ENCODE data around the gene SVEP1.

Gene SVEP1

DNA sequence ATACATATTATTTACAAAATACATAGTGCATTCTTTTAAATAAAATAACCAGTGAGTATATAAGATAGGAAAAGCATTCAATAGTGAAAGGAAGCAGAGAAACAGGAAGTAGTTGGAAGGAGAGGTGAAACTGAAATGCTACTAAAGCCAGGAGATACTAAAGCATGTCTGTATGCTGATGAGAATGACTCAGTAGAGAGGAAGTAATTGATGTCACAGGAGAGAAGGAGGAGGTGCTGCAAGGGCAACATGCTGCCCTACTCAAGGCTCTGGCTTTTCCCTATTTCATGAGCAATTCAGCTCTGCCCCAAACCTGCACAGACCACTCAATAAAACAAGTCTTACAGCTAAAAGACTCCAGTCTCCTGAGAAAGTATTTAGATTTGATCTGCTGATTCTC is 133.4 kb downstream of the SVEP1 start:
- no peak overlapping the region for H3K4me3 ChIP-seq (ENCODE audit: low read depth in 1 of 2, low read length in 1 of 2)
- TF ChIP-seq, protein P1, sequence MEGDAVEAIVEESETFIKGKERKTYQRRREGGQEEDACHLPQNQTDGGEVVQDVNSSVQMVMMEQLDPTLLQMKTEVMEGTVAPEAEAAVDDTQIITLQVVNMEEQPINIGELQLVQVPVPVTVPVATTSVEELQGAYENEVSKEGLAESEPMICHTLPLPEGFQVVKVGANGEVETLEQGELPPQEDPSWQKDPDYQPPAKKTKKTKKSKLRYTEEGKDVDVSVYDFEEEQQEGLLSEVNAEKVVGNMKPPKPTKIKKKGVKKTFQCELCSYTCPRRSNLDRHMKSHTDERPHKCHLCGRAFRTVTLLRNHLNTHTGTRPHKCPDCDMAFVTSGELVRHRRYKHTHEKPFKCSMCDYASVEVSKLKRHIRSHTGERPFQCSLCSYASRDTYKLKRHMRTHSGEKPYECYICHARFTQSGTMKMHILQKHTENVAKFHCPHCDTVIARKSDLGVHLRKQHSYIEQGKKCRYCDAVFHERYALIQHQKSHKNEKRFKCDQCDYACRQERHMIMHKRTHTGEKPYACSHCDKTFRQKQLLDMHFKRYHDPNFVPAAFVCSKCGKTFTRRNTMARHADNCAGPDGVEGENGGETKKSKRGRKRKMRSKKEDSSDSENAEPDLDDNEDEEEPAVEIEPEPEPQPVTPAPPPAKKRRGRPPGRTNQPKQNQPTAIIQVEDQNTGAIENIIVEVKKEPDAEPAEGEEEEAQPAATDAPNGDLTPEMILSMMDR (IDR thresholded peaks at IDR 0.05): no peak
- no peaks in the 10 kb centered on the region for H3K9me3 ChIP-seq
- H3K27me3 ChIP-seq: peaks cover 4% of the 10 kb centered on the region
- no peak overlapping the region for H3K27ac ChIP-seq
- H3K36me3 ChIP-seq: no peaks in the 10 kb centered on the region
- H3K4me1 ChIP-seq (ENCODE audit: control insufficient read depth in 1 of 2, insufficient read depth in 1 of 2, low read depth in 1 of 2, low read length in 1 of 2): no peaks in the 10 kb centered on the region

DNA sequence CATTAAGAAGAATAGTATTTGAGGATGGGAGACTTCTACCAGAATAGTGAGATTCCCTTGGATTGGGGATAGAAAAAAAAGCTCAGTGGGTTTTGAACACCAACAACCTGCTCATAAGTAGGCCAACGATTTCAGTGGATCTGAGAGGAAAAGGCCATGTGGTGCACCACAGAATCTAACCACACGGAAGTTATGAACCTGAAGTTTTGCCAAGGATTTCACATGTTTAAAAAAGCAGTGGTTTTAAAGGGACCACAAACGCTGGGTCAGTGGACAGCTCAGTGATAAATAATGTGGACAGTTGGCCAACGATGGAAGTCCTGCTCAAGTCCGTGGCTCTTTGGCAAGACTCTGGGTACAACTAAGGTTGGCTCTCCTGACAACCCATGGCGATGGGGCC is 134.6 kb downstream of the SVEP1 start:
- peaks cover 8% of the 10 kb centered on the region for H3K27me3 ChIP-seq
- no peaks in the 10 kb centered on the region for H3K9me3 ChIP-seq
- no peak overlapping the region for H3K27ac ChIP-seq
- TF ChIP-seq, protein P1 (IDR thresholded peaks at IDR 0.05): no peak
- no peak overlapping the region for H3K4me3 ChIP-seq (ENCODE audit: low read depth in 1 of 2, low read length in 1 of 2)
- H3K4me1 ChIP-seq (ENCODE audit: control insufficient read depth in 1 of 2, insufficient read depth in 1 of 2, low read depth in 1 of 2, low read length in 1 of 2): no peaks in the 10 kb centered on the region
- no peaks in the 10 kb centered on the region for H3K36me3 ChIP-seq

DNA sequence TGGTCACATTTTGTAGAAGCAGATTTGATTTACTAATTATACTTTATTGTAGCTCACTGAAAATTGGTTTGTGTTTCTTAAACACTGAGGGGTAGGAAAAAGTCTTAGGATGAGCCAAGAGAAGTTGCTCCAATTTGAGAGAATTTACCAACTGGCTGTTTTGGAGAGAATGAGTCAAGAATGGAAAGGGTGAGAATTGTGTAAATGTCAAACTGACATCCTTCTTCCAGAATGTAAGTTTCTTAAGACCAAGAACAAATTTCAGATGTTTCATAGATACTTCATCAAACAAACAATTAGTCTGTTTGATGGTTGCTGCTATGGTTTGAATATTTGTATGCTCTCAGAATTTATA is 135.7 kb downstream of the SVEP1 start:
- Histone ChIP-seq H3K4me1 (ENCODE audit: control insufficient read depth in 1 of 2, insufficient read depth in 1 of 2, low read depth in 1 of 2, low read length in 1 of 2) (no peaks in the 10 kb centered on the region), H3K27ac (no peak overlapping the region), H3K27me3 (peaks cover 8% of the 10 kb centered on the region), H3K9me3 (no peaks in the 10 kb centered on the region), H3K4me3 (ENCODE audit: low read depth in 1 of 2, low read length in 1 of 2) (no peak overlapping the region), H3K36me3 (no peaks in the 10 kb centered on the region)
- TF ChIP-seq, protein P1 (IDR thresholded peaks at IDR 0.05): no peak

DNA sequence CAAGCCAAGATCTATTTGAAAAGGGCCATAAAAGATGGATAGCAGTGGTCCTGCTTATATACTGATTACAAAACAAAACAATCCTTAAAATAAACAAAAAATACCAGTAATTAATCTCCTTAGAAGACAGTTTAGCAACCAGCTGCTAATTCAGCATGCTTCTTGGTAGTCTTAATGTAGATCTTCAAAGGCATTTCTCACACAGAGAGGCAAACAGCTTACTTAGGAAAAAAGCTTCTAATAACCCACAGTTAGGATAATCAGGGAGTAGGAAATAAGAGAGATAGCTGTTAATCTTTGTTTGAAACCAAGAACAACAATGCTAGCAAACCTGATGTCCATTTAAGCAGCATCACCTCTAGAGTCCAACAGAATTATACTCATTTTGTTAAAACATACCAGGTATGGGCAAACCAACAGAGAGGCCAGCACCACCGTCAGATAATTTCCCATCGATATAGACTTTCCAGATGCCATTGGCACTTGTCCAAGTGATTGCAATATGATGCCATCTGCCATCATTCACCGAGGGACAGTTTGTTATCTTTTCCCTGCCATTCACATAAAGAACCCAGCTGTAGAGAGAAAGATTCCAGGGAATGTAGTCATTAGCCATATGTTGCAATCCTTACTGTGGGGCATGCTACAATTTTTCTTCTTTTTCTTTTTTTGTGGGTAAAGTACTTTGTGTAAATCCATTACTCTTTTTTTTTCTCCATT is 136.2 kb downstream of the SVEP1 start:
- Histone ChIP-seq H3K27ac (no peak overlapping the region), H3K4me1 (ENCODE audit: control insufficient read depth in 1 of 2, insufficient read depth in 1 of 2, low read depth in 1 of 2, low read length in 1 of 2) (no peaks in the 10 kb centered on the region), H3K4me3 (ENCODE audit: low read depth in 1 of 2, low read length in 1 of 2) (no peak overlapping the region), H3K9me3 (no peaks in the 10 kb centered on the region), H3K27me3 (peaks cover 8% of the 10 kb centered on the region), H3K36me3 (no peaks in the 10 kb centered on the region)
- TF ChIP-seq, protein P1 (IDR thresholded peaks at IDR 0.05): no peak

DNA sequence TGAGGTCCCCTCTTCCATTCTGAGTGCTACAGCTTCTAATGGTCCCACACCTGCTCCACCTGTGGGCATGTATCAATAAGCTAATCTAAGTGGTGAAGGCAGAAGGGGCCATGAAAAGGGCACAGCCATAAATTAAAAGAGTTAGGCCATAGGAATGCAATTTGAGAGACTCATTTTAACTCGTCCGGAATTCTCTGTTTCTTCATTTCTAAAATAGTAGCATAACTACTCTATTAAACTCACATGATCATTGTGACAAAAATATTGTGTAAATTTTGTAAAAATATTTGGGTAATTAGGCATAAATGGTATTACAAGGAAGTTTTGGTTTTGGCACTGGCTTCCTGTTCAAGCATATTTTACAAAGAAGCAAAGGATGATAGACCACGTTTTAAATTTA is 138.7 kb downstream of the SVEP1 start:
- Histone ChIP-seq H3K4me1 (ENCODE audit: control insufficient read depth in 1 of 2, insufficient read depth in 1 of 2, low read depth in 1 of 2, low read length in 1 of 2) (no peaks in the 10 kb centered on the region), H3K36me3 (no peaks in the 10 kb centered on the region), H3K27ac (no peak overlapping the region), H3K4me3 (ENCODE audit: low read depth in 1 of 2, low read length in 1 of 2) (no peak overlapping the region), H3K27me3 (peaks cover 13% of the 10 kb centered on the region), H3K9me3 (no peaks in the 10 kb centered on the region)
- TF ChIP-seq, protein P1 (IDR thresholded peaks at IDR 0.05): no peak

Measured in neutrophil (primary cell).